ENCODE data around the gene PFKFB1.

- no peak for TF ChIP-seq POLR2A (IDR thresholded peaks at IDR 0.05; ENCODE audit: low read length)
- TF ChIP-seq GATA1 (IDR thresholded peaks at IDR 0.05; ENCODE audit: low read depth, low read length), result no peak
Measured at GRCh38 chrX:54934890-54935289, 59.1 kb downstream of the PFKFB1 start.

Data from erythroblast (primary cell).